ENCODE results near the gene CFAP100.

CFAP100 gene

GRCh38 chr3:126446791-126447190, 52.1 kb downstream of the CFAP100 start:
- DNase-seq = no peak

GRCh38 chr3:126447456-126448106, 52.9 kb downstream of the CFAP100 start:
- DNase-seq = no peak

GRCh38 chr3:126448136-126448892, 53.6 kb downstream of the CFAP100 start:
- DNase-seq = no peak

- DNase-seq = no peak
These were observed 54.1 kb downstream of the CFAP100 start for GRCh38 chr3:126448893-126449180.

GRCh38 chr3:126449621-126450051, 54.9 kb downstream of the CFAP100 start:
- DNase-seq = no peak

- DNase-seq = no peak
These were observed 55.5 kb downstream of the CFAP100 start for GRCh38 chr3:126450219-126450618.

GRCh38 chr3:126450744-126451143, 56.0 kb downstream of the CFAP100 start:
- DNase-seq = no peak

GRCh38 chr3:126451511-126451910, 56.8 kb downstream of the CFAP100 start:
- no peak for DNase-seq

- no peak for DNase-seq
These were observed 57.5 kb downstream of the CFAP100 start for GRCh38 chr3:126452213-126452612.

GRCh38 chr3:126454025-126454424, 59.3 kb downstream of the CFAP100 start:
- DNase-seq = no peak

GRCh38 chr3:126454437-126455198, 59.9 kb downstream of the CFAP100 start:
- DNase-seq = no peak

- DNase-seq = no peak
These were observed 61.5 kb downstream of the CFAP100 start for GRCh38 chr3:126456211-126456610.

- no peak for DNase-seq
These were observed 62.2 kb downstream of the CFAP100 start for GRCh38 chr3:126456766-126457388.

GRCh38 chr3:126459111-126459762, 64.5 kb downstream of the CFAP100 start:
- DNase-seq = no peak

GRCh38 chr3:126459763-126460127, 65.0 kb downstream of the CFAP100 start:
- no peak for DNase-seq

GRCh38 chr3:126460381-126460780, 65.7 kb downstream of the CFAP100 start:
- no peak for DNase-seq

- DNase-seq = no peak
These were observed 66.9 kb downstream of the CFAP100 start for GRCh38 chr3:126461450-126462070.

GRCh38 chr3:126463521-126463920, 68.8 kb downstream of the CFAP100 start:
- DNase-seq = no peak

GRCh38 chr3:126464093-126464492, 69.4 kb downstream of the CFAP100 start:
- DNase-seq = no peak

GRCh38 chr3:126464494-126464893, 69.8 kb downstream of the CFAP100 start:
- DNase-seq = no peak

GRCh38 chr3:126464997-126465396, 70.3 kb downstream of the CFAP100 start:
- no peak for DNase-seq

- DNase-seq = no peak
These were observed 71.3 kb downstream of the CFAP100 start for GRCh38 chr3:126465928-126466544.

Measured in NCI-H1417 treated with DMSO at 0.1 percent for 48 hours (cell line).